GM21381 (cell line): ENCODE results near the gene OVCH1.
"Not testable (repeated sequence)": the region's sequence is repeated elsewhere in the genome, so short reads cannot be mapped to it uniquely, and the experiment has no call there.

ENCODE experiments used
- ATAC-seq: cut with Tn5 transposase; IDR thresholded peaks from one replicate; pipeline ENCODE4 v1.9.1; 2021; ENCODE audit warnings: mild to moderate bottlenecking, moderate library complexity; ENCODE audit not compliant: unreplicated experiment

The OVCH1 gene

GRCh38 chr12:29505122-29505521 is 7.6 kb upstream of the OVCH1 start:
- ATAC-seq = no peak

DNA sequence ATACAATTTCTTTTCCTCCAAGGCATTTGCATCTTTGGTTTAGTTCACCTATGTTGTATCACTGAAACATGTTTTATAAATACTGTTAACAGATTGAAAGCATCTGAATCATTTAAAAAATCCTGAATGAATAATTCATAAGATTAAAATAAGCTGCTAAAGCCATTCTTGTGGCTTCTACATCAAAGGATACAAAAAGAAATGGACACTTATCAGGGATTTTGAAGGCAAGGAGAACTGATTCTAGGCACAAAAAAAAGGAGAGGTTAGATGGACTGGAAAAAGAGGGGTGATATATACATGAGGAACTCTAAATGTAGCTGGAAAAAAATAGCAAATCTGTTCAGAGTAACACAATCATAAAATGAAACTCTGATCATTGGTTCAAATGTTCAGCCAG is 5.8 kb upstream of the OVCH1 start:
- ATAC-seq = no peak

- no peak for ATAC-seq
Observed at GRCh38 chr12:29499235-29499634, 1.7 kb upstream of the OVCH1 start.

DNA sequence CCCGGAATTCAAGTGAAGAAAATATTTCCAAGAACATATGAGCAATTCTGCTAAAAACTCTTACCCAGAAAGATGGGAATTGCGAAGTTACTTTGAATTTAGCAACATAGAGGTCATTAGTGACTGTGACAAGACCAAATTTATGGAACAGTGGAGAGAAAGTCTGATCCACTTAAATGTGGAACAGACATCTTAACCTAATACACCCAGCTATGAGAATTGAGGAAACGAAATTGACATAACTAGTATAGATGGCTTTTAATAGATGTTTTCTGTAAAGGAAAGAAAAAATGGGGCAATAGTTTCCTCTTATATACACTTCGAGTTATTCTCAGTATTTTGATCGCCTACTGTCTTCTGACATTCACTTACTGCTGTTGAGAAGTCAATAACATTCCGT is 4.6 kb downstream of the OVCH1 start:
- ATAC-seq = no peak

GRCh38 chr12:29486972-29487371 is 10.5 kb downstream of the OVCH1 start:
- ATAC-seq = no peak

- ATAC-seq = no peak
Observed at GRCh38 chr12:29463198-29463597, 34.3 kb downstream of the OVCH1 start.

GRCh38 chr12:29460082-29460481 is 37.4 kb downstream of the OVCH1 start:
- ATAC-seq = no peak

DNA sequence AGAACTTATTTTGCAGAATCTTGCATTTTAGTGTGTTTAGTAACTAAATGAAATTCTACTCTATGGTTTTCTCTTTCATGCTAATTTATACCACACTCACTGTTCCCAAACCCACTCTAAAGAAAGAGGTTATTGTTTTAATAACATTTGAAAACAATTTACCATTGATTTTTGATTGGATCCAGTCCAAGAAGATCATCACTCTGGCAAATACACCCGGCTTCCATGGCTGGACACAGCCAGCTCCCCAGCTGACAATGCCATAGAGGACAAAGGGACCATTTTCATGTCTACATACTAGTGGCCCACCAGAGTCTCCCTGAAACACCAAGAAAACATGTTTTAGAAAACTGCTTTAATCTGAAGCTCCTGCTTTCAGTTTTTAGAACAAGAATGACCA is 42.4 kb downstream of the OVCH1 start:
- ATAC-seq = no peak

DNA sequence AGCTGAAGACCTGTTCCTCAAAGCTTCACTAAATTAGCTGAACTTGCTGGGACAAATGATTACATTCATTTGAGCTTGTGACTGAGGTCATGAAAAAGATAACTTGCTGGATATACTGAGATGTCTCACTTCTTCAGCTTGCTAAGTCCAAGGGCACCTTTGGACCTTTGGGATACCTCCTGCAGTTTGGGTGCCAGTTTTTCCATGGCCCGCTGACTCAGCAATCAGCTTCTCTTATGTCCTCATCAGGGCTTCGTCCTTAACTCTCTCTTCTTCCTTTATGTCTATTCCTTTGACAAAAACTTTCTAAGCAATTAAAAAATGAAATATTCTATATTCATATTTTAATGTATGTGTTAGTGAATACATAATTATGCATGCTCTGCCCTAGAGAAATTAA is 45.6 kb downstream of the OVCH1 start:
- no peak for ATAC-seq

DNA sequence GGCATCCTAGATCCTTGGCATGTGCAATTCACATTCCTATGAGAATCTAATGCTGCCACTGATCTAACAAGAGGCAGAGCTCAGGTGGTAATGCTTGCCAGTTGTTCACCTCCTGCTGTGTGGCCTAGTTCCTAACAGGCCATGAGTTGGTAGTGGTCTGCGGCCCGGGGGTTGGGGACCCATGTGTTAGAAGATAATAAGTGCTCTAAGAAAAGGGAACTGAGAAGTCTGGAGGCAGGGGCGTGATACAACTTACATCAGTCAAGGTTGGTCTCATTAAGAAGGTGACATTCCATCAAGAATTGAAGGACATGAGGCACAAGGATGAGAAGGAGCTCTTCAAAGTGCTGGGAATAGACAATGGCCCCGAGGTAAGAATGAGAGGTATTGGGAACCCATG is 49.3 kb downstream of the OVCH1 start:
- no peak for ATAC-seq

- no peak for ATAC-seq
Observed at GRCh38 chr12:29447285-29447975, 50.1 kb downstream of the OVCH1 start.

DNA sequence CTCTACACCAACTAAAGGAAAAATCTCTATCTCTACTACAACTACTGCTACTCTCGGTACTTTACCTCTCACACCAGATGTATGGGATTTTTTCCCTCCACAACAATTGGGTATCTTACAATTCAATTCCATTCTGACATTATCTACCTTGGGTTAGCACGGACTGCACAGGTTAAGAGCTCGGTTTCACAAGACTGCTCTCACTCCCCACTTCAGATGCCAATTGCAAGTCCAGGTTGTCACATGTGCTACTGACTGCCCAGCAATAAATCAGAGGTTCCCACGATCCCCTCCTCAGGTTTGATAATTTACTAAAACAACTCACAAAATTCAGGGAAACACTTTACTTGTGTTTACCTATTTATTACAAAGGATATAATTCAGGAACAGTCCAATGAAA is 58.0 kb downstream of the OVCH1 start:
- no peak for ATAC-seq

- ATAC-seq = no peak
Observed at GRCh38 chr12:29438752-29439408, 58.6 kb downstream of the OVCH1 start.

DNA sequence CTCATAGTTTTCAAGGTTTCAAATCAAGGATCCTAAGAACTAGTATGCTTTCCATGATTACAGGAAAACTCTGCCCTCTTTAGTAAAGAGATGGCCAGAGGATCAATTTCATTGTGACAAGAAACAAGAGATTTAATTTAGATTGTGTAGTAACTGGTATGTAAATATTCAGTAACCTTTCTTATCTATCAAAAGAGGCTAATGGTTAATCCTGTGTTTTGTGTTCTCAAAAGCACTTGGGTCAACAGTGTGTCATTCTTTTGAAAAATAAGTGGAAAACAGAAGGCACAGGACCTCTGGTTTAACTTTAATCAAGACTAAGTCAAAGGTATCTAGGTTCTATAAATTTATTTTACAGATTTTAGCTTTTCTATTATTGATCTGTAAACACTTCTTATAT is 59.9 kb downstream of the OVCH1 start:
- ATAC-seq = no peak

DNA sequence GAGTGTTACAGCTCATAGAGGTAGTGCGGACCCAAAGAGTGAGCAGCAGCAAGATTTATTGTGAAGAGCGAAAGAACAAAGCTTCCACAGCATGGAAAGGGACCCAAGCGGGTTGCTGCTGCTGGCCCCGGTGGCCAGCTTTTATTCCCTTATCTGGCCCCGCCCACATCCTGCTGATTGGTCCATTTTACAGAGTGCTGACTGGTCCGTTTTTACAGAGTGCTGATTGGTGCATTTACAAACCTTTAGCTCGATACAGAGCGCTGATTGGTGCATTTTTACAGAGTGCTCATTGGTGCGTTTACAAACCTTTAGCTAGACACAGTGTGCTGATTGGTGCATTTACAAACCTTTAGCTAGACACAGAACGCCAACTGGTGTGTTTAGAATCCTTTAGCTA is 60.7 kb downstream of the OVCH1 start:
- ATAC-seq = not testable (repeated sequence)

GRCh38 chr12:29431513-29431912 is 66.0 kb downstream of the OVCH1 start:
- no peak for ATAC-seq

DNA sequence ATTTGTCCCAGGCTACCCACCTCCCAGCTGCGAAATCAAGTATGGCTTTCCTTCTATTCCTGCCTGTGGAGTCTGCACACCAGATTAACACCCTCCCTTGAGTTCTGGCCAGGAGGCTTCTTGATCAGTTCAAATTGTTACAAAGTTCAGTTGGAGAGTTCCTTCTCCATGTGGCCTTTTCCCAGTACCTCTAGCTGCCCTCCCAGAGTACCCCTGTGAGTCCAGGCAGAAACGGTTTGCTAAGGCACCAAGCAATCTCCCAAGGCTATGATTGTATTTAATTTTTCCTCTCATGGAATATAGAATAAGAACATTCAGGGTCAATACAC is 66.8 kb downstream of the OVCH1 start:
- no peak for ATAC-seq

- no peak for ATAC-seq
Observed at GRCh38 chr12:29429999-29430715, 67.3 kb downstream of the OVCH1 start.

- no peak for ATAC-seq
Observed at GRCh38 chr12:29428633-29429032, 68.9 kb downstream of the OVCH1 start.

GRCh38 chr12:29427964-29428363 is 69.5 kb downstream of the OVCH1 start:
- ATAC-seq = peak; percentile 99

- ATAC-seq = no peak
Observed at GRCh38 chr12:29426498-29426897, 71.0 kb downstream of the OVCH1 start.

DNA sequence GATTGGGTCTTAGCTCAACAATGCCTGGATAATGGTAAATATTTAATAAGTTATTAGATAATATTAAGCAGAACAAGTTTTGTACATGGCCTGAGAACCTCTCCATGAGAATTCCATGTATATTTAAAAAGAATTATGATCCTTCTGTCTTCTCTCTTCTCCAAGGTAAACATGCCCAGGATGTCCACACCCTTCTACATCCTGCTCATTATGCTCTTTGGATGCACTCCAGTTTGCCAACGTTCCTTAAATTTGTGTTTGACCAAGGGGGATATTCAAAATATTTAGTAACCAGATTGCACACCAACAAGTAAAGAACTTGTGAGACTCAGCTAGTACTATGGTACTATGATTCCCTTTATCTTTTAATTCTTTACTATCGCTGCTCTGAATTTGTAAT is 71.8 kb downstream of the OVCH1 start:
- no peak for ATAC-seq
